OCI-LY1 (cell line): ENCODE measurements around the gene COPA.
A peak's percentile ranks its signal among the peaks of the same experiment; 100 is the strongest.

Experiments
- H2AFZ ChIP-seq: fragments of 200-600 bp; sonication (generic), shearing (Covaris generic); 2 replicates; pipeline ENCODE4 v1.6.0; 2014; ENCODE audit warnings: antibody characterized with exemption, mild to moderate bottlenecking, low read length
- H3F3A ChIP-seq: fragments of 200-600 bp; sonication (generic), shearing (Covaris generic); 2 replicates; pipeline ENCODE4 v1.6.0; 2014; ENCODE audit warnings: mild to moderate bottlenecking, antibody characterized with exemption, low read length, moderate library complexity; ENCODE audit not compliant: insufficient read depth
- H3K27ac ChIP-seq: fragments of 200-600 bp; sonication (generic); 2 replicates; pipeline ENCODE4 v1.5.1; 2014; ENCODE audit warnings: low read length, mixed run types, mild to moderate bottlenecking, low read depth; ENCODE audit not compliant: poor library complexity, severe bottlenecking
- H3K27me3 ChIP-seq: fragments of 200-600 bp; sonication (generic); 2 replicates; pipeline ENCODE4 v1.6.0; 2014; ENCODE audit warnings: antibody characterized with exemption, mild to moderate bottlenecking, low read length, moderate library complexity; ENCODE audit not compliant: insufficient read depth
- H3K36me3 ChIP-seq: fragments of 200-600 bp; sonication (generic); 2 replicates; pipeline ENCODE4 v1.6.1; 2014; ENCODE audit warnings: mild to moderate bottlenecking, antibody characterized with exemption, low read length, moderate library complexity, mixed read lengths; ENCODE audit not compliant: insufficient read depth
- H3K4me1 ChIP-seq: fragments of 200-600 bp; sonication (generic); 2 replicates; pipeline ENCODE4 v1.5.1; 2014; ENCODE audit warnings: mild to moderate bottlenecking, low read length, moderate library complexity; ENCODE audit not compliant: insufficient read depth, severe bottlenecking
- H3K4me2 ChIP-seq: fragments of 200-600 bp; sonication (generic), shearing (Covaris generic); 2 replicates; pipeline ENCODE4 v1.6.1; 2014; ENCODE audit warnings: low read length
- H3K4me3 ChIP-seq: fragments of 200-600 bp; sonication (generic); 2 replicates; pipeline ENCODE4 v1.5.1; 2014; ENCODE audit warnings: low read length, low read depth, mild to moderate bottlenecking, mixed read lengths; ENCODE audit not compliant: poor library complexity, severe bottlenecking
- H3K79me2 ChIP-seq: fragments of 200-600 bp; shearing (Covaris generic); 2 replicates; pipeline ENCODE4 v1.6.1; 2016; ENCODE audit warnings: mixed run types, low read length, mixed read lengths; ENCODE audit not compliant: insufficient read depth
- H3K9ac ChIP-seq: fragments of 200-600 bp; sonication (generic), shearing (Covaris generic); 2 replicates; pipeline ENCODE4 v1.6.1; 2014; ENCODE audit warnings: mild to moderate bottlenecking, low read length, mixed read lengths
- H3K9me2 ChIP-seq: fragments of 200-600 bp; sonication (generic), shearing (Covaris generic); 2 replicates; pipeline ENCODE4 v1.6.1; 2014; ENCODE audit warnings: low read depth, mild to moderate bottlenecking, low read length, mixed read lengths
- H3K9me3 ChIP-seq: fragments of 200-600 bp; shearing (Covaris generic); 2 replicates; pipeline ENCODE4 v1.6.1; 2014; ENCODE audit warnings: low read length, mixed read lengths
- H4K20me1 ChIP-seq: fragments of 200-600 bp; sonication (generic), shearing (Covaris generic); 2 replicates; pipeline ENCODE4 v1.6.0; 2016; ENCODE audit warnings: mild to moderate bottlenecking, low read length; ENCODE audit not compliant: insufficient read depth
- EZH2 ChIP-seq: fragments of 200-600 bp; sonication (generic), shearing (Covaris generic); IDR thresholded peaks from 2 replicates; pipeline ENCODE4 v1.8.0; 2017; ENCODE audit warnings: borderline replicate concordance, mixed run types, mild to moderate bottlenecking, antibody characterized with exemption, low read length, moderate library complexity, mixed read lengths
- TF ChIP-seq, protein P1 (sequence below): fragments of 200-600 bp; sonication (generic), shearing (Covaris generic); IDR thresholded peaks from 2 replicates; pipeline ENCODE4 v1.5.1; 2017; ENCODE audit warnings: mild to moderate bottlenecking, antibody characterized with exemption, low read length, moderate library complexity, mixed read lengths

COPA gene

GRCh38 chr1:160351629-160352028 lies 8.6 kb upstream of the COPA start:
- peaks cover 85% of the 10 kb centered on the region for H3K36me3 ChIP-seq
- H3K4me2 ChIP-seq: no peak overlapping the region
- H2AFZ ChIP-seq: no peak overlapping the region
- no peaks in the 10 kb centered on the region for H3K79me2 ChIP-seq
- H3K9ac ChIP-seq: no peak overlapping the region
- no peak overlapping the region for H3K4me3 ChIP-seq
- H4K20me1 ChIP-seq: no peaks in the 10 kb centered on the region
- H3K27me3 ChIP-seq: no peaks in the 10 kb centered on the region
- H3K9me2 ChIP-seq: no peaks in the 10 kb centered on the region
- TF ChIP-seq, protein P1, sequence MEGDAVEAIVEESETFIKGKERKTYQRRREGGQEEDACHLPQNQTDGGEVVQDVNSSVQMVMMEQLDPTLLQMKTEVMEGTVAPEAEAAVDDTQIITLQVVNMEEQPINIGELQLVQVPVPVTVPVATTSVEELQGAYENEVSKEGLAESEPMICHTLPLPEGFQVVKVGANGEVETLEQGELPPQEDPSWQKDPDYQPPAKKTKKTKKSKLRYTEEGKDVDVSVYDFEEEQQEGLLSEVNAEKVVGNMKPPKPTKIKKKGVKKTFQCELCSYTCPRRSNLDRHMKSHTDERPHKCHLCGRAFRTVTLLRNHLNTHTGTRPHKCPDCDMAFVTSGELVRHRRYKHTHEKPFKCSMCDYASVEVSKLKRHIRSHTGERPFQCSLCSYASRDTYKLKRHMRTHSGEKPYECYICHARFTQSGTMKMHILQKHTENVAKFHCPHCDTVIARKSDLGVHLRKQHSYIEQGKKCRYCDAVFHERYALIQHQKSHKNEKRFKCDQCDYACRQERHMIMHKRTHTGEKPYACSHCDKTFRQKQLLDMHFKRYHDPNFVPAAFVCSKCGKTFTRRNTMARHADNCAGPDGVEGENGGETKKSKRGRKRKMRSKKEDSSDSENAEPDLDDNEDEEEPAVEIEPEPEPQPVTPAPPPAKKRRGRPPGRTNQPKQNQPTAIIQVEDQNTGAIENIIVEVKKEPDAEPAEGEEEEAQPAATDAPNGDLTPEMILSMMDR: no peak
- no peak for TF ChIP-seq EZH2
- peaks cover 8% of the 10 kb centered on the region for H3K4me1 ChIP-seq
- H3K9me3 ChIP-seq: no peaks in the 10 kb centered on the region
- H3F3A ChIP-seq: no peaks in the 10 kb centered on the region
- H3K27ac ChIP-seq: no peak overlapping the region

GRCh38 chr1:160346958-160347357 lies 3.9 kb upstream of the COPA start:
- Histone ChIP-seq H3K36me3 (peaks cover 59% of the 10 kb centered on the region), H3K4me2 (no peak overlapping the region), H3K79me2 (peaks cover 22% of the 10 kb centered on the region), H2AFZ (no peak overlapping the region), H3K27ac (peak overlapping the region; percentile 23), H3K9ac (no peak overlapping the region), H3K9me2 (no peaks in the 10 kb centered on the region), H3F3A (no peaks in the 10 kb centered on the region), H3K4me3 (no peak overlapping the region), H4K20me1 (no peaks in the 10 kb centered on the region), H3K9me3 (no peaks in the 10 kb centered on the region), H3K4me1 (peaks cover 34% of the 10 kb centered on the region), H3K27me3 (no peaks in the 10 kb centered on the region)
- no peak for TF ChIP-seq EZH2
- TF ChIP-seq, protein P1: no peak

DNA sequence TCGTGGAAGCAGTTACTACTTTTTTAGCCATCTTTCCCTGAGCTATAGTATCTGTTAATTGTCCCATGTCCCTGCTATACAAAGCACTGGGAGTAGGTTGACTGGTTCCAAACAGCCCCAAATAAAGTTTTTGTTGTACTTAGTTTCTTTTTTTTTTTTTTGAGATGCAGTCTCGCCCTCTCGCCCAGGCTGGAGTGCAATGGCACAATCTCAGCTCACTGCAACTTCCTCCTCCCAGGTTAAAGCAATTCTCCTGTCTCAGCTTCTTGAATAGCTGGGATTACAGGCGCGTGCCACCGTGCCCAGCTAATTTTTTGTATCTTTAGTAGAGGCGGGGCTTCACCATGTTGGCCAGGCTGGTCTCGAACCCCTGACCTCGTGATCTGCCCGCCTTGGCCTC lies 3.4 kb upstream of the COPA start:
- no peaks in the 10 kb centered on the region for H3F3A ChIP-seq
- H3K9ac ChIP-seq: no peak overlapping the region
- no peak overlapping the region for H3K4me3 ChIP-seq
- peak overlapping the region; percentile 23 for H3K27ac ChIP-seq
- H2AFZ ChIP-seq: no peak overlapping the region
- H3K79me2 ChIP-seq: peaks cover 27% of the 10 kb centered on the region
- no peaks in the 10 kb centered on the region for H3K9me2 ChIP-seq
- no peaks in the 10 kb centered on the region for H3K9me3 ChIP-seq
- TF ChIP-seq, protein P1: no peak
- TF ChIP-seq EZH2: no peak
- H3K4me2 ChIP-seq: no peak overlapping the region
- H3K36me3 ChIP-seq: peaks cover 54% of the 10 kb centered on the region
- H4K20me1 ChIP-seq: 0 out of 2 replicates have a peak, but pooled peaks cover 3% of the 10 kb centered on the region
- no peaks in the 10 kb centered on the region for H3K27me3 ChIP-seq
- peaks cover 38% of the 10 kb centered on the region for H3K4me1 ChIP-seq
